Calu3 (cell line): ENCODE data around the gene CNNM4. TPM values are rescaled to one million over a fixed set of nuclear protein-coding genes. Genes with fewer than 3 reads are reported as not detected.

Experiments used
- BruUV-seq: library from RNA; stranded (reverse); fragments of 400-500 nt; replicated peaks from 2 replicates; lab custom pipeline; 2021; lab: Mats Ljungman, UMichigan
- CTCF ChIA-PET: fragments of 300-600 bp; sonication (Branson Sonifier 250); formaldehyde crosslinking; loops from one replicate; lab custom pipeline; 2022; ENCODE audit warnings: antibody characterized with exemption; lab: Charles Lee
- DNase-seq: peaks from one replicate; pipeline ENCODE4 v3.0.0; 2022
- H3K27ac Mint-ChIP-seq: one replicate; pipeline ENCODE4 v1.8.0; 2022; ENCODE audit warnings: mixed read lengths; ENCODE audit not compliant: unreplicated experiment
- H3K27me3 Mint-ChIP-seq: one replicate; pipeline ENCODE4 v1.8.0; 2022; ENCODE audit warnings: mixed read lengths; ENCODE audit not compliant: unreplicated experiment
- H3K36me3 Mint-ChIP-seq: one replicate; pipeline ENCODE4 v1.8.0; 2022; ENCODE audit warnings: mild to moderate bottlenecking, moderate library complexity, mixed read lengths; ENCODE audit not compliant: insufficient read depth, unreplicated experiment
- H3K4me1 Mint-ChIP-seq: one replicate; pipeline ENCODE4 v1.8.0; 2022; ENCODE audit warnings: mild to moderate bottlenecking, low read depth, mixed read lengths; ENCODE audit not compliant: unreplicated experiment
- H3K4me3 Mint-ChIP-seq: one replicate; pipeline ENCODE4 v1.8.0; 2022; ENCODE audit warnings: mild to moderate bottlenecking, low read depth, moderate library complexity, mixed read lengths; ENCODE audit not compliant: unreplicated experiment
- H3K9me3 Mint-ChIP-seq: one replicate; pipeline ENCODE4 v1.8.0; 2022; ENCODE audit warnings: low read depth, mixed read lengths; ENCODE audit not compliant: unreplicated experiment
- CTCF ChIP-seq: fragments of 200-600 bp; IDR thresholded peaks from one replicate; pipeline ENCODE4 v1.8.0; 2022; ENCODE audit warnings: antibody characterized with exemption; ENCODE audit not compliant: unreplicated experiment
- intact Hi-C: fragments of 100-400 bp; cut with micrococcal nuclease; formaldehyde crosslinking; loops from one replicate; pipeline ENCODE4 v1.10.0; 2022; ENCODE audit not compliant: unreplicated experiment
- total RNA-seq: library from RNA; stranded (reverse); gene quantifications from 2 replicates; pipeline ENCODE4 v1.2.3, GENCODE V29; 2022

The CNNM4 gene
- total RNA-seq, 1 experiment from 2014 or later: 22.3 TPM

GRCh38 chr2:96739076-96739632 lies 21.5 kb upstream of the CNNM4 start:
- intact Hi-C loops: no loop called here
- no peak for TF ChIP-seq CTCF
- Mint-ChIP-seq H3K4me3 (peak overlapping the region; percentile 94), H3K27ac (peak overlapping the region; percentile 92), H3K9me3 (no peaks in the 10 kb centered on the region), H3K36me3 (peaks cover 27% of the 10 kb centered on the region), H3K4me1 (peaks cover 18% of the 10 kb centered on the region), H3K27me3 (peaks cover 11% of the 10 kb centered on the region)
- TSS peak; percentile 38 for BruUV-seq
- no peak for DNase-seq
- CTCF ChIA-PET: no interaction called here

GRCh38 chr2:96739633-96740428 lies 20.9 kb upstream of the CNNM4 start, which contains the start of gene LMAN2L:
Gene LMAN2L, minus strand, starts transcription at chr2:96740064. Its CDS starts 24 bp downstream, at chr2:96740040.
- CTCF ChIA-PET: no interaction called here
- intact Hi-C loops: no loop called here
- Mint-ChIP-seq H3K36me3 (peaks cover 21% of the 10 kb centered on the region), H3K9me3 (no peaks in the 10 kb centered on the region), H3K27ac (peak within 1 kb of the TSS; percentile 92), H3K27me3 (peaks cover 17% of the 10 kb centered on the region), H3K4me1 (peaks cover 18% of the 10 kb centered on the region), H3K4me3 (peak within 1 kb of the TSS; percentile 94)
- peak; percentile 97 for DNase-seq
- no TSS peak for BruUV-seq
- TF ChIP-seq CTCF: no peak

GRCh38 chr2:96747061-96747617 lies 13.6 kb upstream of the CNNM4 start:
- CTCF ChIA-PET: no interaction called here
- Mint-ChIP-seq H3K9me3 (no peaks in the 10 kb centered on the region), H3K4me3 (no peak overlapping the region), H3K4me1 (no peaks in the 10 kb centered on the region), H3K27ac (no peak overlapping the region), H3K36me3 (no peaks in the 10 kb centered on the region), H3K27me3 (peaks cover 30% of the 10 kb centered on the region)
- TF ChIP-seq CTCF: no peak
- DNase-seq: no peak
- no TSS peak for BruUV-seq
- intact Hi-C loops: no loop called here

GRCh38 chr2:96751800-96752199 lies 8.9 kb upstream of the CNNM4 start:
- Mint-ChIP-seq H3K9me3 (no peaks in the 10 kb centered on the region), H3K4me3 (no peak overlapping the region), H3K36me3 (no peaks in the 10 kb centered on the region), H3K4me1 (no peaks in the 10 kb centered on the region), H3K27me3 (no peaks in the 10 kb centered on the region), H3K27ac (no peak overlapping the region)
- no TSS peak for BruUV-seq
- CTCF ChIA-PET: no interaction called here
- no peak for DNase-seq
- intact Hi-C loops: no loop called here
- TF ChIP-seq CTCF: no peak
